HG02571 (cell line): ENCODE measurements around the gene CREB3L2.

Experiments
- ATAC-seq: cut with Tn5 transposase; IDR thresholded peaks from one replicate; pipeline ENCODE4 v1.9.1; 2021; ENCODE audit warnings: mild to moderate bottlenecking, moderate library complexity; ENCODE audit not compliant: unreplicated experiment

Gene CREB3L2

GRCh38 chr7:137878333-137878961 is 123.4 kb downstream of the CREB3L2 start:
- no peak for ATAC-seq

DNA sequence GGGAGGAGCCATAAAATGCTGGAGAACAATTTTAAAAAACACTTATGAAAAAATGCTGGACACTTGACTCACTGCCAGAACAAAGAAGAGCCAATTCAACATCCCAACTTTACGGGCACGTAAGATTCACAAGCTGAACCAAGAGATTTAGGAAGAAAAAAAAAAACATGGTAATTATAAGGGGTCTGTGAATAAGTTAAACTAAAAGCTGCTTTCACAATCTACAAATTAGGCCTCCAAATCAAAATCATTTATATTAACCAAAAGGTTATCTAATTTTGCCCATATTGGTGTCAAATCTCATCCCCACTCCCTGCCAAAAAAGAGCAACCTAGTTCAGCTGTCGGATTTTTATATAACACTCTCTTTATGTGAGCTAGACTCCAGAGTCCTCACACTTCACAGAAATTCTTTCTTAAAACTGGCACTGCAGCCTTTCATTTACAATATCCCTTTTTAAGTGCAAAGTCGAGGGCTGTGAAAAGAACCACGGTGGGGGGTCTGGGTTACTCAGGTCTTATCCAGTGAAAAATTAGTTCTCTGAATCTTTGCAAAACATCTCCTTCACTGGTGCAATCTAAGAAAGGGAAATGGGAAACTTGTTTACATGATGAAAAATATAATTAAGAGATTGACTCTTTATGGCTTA is 124.7 kb downstream of the CREB3L2 start:
- no peak for ATAC-seq

GRCh38 chr7:137875746-137876145 is 126.1 kb downstream of the CREB3L2 start:
- ATAC-seq = no peak

DNA sequence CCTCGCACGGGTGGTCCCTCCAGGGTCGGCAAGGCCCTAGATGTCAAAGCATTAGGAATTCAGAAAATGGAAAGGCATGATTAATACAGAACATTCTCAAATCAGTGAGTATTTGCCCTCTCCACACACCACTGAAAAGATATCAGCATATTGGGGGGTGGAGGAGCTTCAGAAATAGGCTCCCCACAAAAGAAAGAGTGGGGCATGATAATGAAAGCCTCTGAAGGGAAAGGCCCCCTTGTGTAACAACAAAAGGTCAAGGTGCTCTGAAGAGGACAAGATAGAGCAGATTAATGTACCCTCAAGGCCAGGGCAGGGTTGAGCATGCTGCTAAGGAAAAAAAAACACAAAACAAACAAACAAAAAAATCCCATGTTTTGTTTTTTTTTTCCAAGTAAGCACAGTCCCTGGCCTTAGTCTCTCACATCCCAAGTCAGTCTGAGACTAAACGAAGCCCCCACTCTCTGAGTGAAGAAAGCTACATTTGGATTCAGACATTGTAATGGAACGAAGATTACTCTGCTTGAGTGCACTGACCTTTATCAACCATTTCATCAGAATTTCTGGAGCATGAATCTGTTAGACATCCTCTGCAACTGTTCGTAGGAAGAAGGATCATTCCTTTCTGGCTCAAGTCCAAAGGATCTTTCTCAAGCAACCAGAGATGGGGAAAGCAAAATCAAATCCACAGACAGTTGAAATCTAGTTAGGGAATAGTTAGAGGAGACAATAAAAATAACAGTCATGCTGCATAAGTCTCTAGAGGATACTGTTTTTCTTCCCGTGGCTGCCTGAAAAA is 127.7 kb downstream of the CREB3L2 start:
- no peak for ATAC-seq

DNA sequence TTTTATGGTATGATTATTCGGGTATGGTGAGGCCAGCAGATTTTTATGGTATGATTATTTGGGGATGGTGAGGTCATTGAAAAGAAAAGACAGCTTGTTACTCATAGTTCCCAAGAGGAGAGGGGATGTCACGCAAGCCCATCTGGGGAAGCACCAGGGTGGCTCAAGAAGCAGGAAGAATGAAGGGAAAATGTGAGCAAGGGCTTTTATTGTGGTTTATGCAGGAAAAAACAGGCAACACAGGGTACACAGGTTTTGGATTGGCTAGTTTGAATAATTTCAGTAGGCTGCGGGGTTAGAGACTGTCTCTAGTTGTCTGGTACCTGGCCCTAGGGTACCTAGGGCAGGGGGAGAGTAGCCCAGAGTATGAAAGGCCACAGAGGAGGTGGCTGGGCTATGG is 128.4 kb downstream of the CREB3L2 start:
- no peak for ATAC-seq

GRCh38 chr7:137871170-137871915 is 130.5 kb downstream of the CREB3L2 start:
- no peak for ATAC-seq

GRCh38 chr7:137870684-137871083 is 131.2 kb downstream of the CREB3L2 start:
- ATAC-seq = no peak

- no peak for ATAC-seq
These were observed 131.8 kb downstream of the CREB3L2 start for GRCh38 chr7:137870078-137870477.

GRCh38 chr7:137869260-137869659 is 132.6 kb downstream of the CREB3L2 start:
- ATAC-seq = no peak

GRCh38 chr7:137867289-137867688 is 134.6 kb downstream of the CREB3L2 start:
- ATAC-seq = no peak

DNA sequence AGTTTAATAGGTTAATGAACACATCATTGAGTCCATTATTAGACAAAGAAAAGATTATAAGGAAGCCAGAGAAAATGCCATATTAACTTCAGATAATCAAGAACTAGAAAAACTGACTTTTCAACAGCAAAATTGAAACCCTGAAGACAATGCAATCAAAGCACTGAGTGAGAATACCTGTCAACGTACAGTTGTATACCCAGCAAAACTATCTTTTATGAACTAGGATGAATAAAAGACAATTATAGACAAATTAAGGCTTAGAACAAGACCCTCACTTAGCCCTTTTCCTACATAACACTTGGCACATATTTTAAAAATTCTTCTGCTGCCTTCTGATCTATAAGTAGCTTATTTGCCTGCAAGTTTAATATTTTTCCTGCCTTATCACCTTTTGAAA is 136.1 kb downstream of the CREB3L2 start:
- no peak for ATAC-seq

GRCh38 chr7:137862964-137863363 is 138.9 kb downstream of the CREB3L2 start:
- no peak for ATAC-seq

DNA sequence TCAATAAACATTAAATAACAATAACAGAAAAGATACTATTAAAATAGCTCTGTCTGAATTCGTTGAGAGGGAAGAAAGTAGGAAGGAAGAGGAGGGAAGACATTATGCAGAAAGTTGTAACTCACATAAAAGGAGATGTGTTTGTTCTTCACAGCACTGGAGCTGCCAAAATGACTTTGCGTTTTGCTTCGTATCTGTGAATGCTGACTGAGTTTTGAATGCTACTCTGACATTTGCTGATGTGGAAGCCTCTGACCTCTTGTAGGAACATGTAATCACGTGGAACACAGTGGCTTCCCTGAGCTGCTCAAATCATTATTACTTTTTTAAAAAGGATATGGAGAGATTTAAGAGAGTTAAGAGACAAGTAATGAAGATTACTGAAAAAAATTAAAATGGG is 139.5 kb downstream of the CREB3L2 start:
- no peak for ATAC-seq

DNA sequence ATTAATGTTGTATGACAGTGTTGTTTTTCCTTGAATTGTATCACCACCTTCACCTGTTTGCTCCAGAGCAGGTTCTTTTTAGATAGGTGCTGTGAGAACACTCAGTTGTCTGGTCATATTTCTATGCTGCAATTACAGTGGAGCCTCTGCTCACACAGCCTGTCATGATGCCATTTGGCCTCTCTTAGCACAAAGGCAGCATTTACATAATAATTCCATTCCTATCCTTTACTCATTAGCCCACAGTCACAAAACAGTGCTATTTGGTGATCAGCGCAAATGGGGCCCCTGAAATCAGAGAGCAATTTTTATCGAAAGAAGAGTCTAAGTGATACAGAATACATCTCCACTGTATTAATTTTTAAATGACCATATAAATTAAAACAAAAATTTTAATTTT is 141.3 kb downstream of the CREB3L2 start:
- ATAC-seq = no peak

GRCh38 chr7:137853053-137853452 is 148.8 kb downstream of the CREB3L2 start:
- no peak for ATAC-seq

DNA sequence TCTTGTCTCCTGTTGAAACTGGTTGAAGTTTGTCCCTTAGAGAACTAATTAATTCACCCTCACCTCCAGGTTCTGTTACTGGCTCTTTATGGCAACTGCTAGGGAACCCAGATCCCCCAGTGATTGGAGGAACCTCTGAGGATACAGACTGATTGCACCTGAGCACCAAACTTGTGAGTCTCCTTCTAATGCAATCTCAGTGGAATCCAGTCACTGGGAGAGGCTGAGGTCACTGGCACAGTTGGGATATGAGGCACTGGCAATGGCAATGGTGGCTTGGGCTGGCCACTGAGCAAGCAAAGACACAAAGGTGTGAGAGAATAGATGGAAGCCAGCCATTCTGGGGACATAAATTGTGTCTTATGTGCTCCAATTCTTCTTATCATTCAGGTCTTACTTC is 149.8 kb downstream of the CREB3L2 start:
- ATAC-seq = no peak

DNA sequence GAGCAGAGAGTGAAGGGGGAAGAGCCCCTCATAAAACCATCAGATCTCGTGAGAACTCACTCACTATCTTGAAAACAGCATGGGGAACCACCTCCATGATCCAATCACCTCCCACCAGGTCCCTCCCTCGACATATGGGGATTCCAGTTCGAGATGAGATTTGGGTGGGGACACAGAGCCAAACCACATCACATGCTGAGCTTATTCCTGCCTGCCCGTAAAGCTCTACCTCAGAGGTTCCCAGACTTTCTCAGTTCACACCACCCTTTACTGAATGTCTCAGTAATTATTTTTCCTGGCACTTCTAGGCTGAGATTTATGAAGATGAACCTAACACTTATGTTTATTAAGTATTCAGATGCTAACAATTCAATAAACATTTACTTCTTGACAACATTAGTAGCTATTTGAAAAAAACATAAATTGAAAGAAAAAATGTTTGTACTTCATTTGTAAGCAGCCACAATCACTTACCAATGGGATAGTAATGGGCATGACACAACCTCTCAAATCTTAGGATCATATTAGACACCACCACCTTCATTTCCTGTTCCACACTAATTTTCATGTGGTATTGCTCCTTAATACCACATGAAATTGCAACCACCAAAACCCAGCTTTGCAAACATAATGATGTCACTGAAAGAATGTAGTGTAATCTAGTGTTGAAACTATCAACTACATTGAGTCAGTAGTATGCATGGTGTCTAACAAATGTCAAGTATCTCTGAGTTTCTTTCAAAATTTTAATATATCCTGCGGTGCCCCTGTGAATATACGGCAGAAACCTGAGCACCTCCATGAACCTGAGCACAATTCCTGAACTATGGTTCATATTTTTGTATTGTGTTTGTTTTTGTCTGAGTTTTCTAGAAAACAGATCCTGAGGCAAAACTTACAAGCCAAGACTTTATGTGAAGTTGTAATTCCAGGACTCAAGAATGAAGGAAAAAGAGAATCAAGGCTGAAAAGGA is 150.6 kb downstream of the CREB3L2 start:
- no peak for ATAC-seq

- no peak for ATAC-seq
These were observed 151.3 kb downstream of the CREB3L2 start for GRCh38 chr7:137850571-137850970.

DNA sequence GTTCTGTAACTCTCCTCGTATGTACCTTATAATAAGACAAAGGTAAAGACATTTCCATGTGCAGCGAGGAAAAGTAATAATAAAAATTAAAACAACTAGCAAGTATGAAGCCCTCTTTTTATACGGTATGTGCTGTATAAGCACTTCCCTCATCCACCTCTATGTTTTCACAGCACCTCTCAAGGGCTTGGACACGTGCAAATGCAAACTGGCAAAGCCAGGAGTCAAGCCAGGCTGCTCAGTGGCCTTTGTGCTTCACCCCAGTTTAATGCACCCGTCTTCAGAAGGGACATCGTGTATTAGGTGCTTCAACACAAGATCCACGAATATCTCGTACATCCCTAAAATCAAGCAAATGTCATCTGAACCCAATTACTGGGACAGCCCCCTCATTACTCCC is 153.8 kb downstream of the CREB3L2 start:
- no peak for ATAC-seq

- ATAC-seq = no peak
These were observed 154.3 kb downstream of the CREB3L2 start for GRCh38 chr7:137847568-137848050.
